Measurements from ENCODE around the gene CCDC82.

GRCh38 chr11:96306600-96306932 is 83.1 kb downstream of the CCDC82 start:
- TF ChIP-seq, protein P1, sequence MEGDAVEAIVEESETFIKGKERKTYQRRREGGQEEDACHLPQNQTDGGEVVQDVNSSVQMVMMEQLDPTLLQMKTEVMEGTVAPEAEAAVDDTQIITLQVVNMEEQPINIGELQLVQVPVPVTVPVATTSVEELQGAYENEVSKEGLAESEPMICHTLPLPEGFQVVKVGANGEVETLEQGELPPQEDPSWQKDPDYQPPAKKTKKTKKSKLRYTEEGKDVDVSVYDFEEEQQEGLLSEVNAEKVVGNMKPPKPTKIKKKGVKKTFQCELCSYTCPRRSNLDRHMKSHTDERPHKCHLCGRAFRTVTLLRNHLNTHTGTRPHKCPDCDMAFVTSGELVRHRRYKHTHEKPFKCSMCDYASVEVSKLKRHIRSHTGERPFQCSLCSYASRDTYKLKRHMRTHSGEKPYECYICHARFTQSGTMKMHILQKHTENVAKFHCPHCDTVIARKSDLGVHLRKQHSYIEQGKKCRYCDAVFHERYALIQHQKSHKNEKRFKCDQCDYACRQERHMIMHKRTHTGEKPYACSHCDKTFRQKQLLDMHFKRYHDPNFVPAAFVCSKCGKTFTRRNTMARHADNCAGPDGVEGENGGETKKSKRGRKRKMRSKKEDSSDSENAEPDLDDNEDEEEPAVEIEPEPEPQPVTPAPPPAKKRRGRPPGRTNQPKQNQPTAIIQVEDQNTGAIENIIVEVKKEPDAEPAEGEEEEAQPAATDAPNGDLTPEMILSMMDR (IDR thresholded peaks at IDR 0.05; ENCODE audit: low read depth, low read length) = no peak
- TF ChIP-seq EZH2phosphoT487 (IDR thresholded peaks at IDR 0.05; ENCODE audit: low read depth) = no peak

All from OCI-LY3 (cell line).